CD8-positive, alpha-beta memory T cell (primary cell): ENCODE measurements around the gene PRDM16. TPM values are rescaled to one million over a fixed set of nuclear protein-coding genes. Genes with fewer than 3 reads are reported as not detected.

Source experiments
- CTCF ChIA-PET: fragments of 350-600 bp; sonication (Branson Sonifier 250); formaldehyde crosslinking; loops from one replicate; lab custom pipeline; 2021; ENCODE audit warnings: antibody characterized with exemption; lab: Charles Lee
- POLR2A ChIA-PET: fragments of 350-600 bp; sonication (Branson Sonifier 250); formaldehyde crosslinking; loops from one replicate; lab custom pipeline; 2021; ENCODE audit warnings: antibody characterized with exemption; lab: Charles Lee
- DNase-seq, 5 donors: peaks; one replicate each; pipeline versions ENCODE4 v3.0.0 to v3.0.0-alpha.2; 2020 to 2022; ENCODE audit warnings: mixed read lengths in 1 of 5
- H3K27ac ChIP-seq: one replicate; pipeline ENCODE4 v1.7.0; 2013; ENCODE audit warnings: low read depth, mild to moderate bottlenecking, low read length, moderate library complexity
- H3K27me3 ChIP-seq: 2 replicates; pipeline ENCODE4 v1.7.0; 2013; ENCODE audit warnings: low read length, mild to moderate bottlenecking; ENCODE audit not compliant: insufficient read depth, poor library complexity, severe bottlenecking
- H3K36me3 ChIP-seq: 2 replicates; pipeline ENCODE4 v1.7.0; 2013; ENCODE audit warnings: mild to moderate bottlenecking, low read length, moderate library complexity; ENCODE audit not compliant: insufficient read depth
- H3K4me1 ChIP-seq: 2 replicates; pipeline ENCODE4 v1.7.0; 2013; ENCODE audit warnings: mild to moderate bottlenecking, low read length, moderate library complexity; ENCODE audit not compliant: insufficient read depth
- H3K4me3 ChIP-seq: 2 replicates; pipeline ENCODE4 v1.7.0; 2013; ENCODE audit warnings: mild to moderate bottlenecking, low read length
- H3K9me3 ChIP-seq: 2 replicates; pipeline ENCODE4 v1.7.0; 2013; ENCODE audit warnings: mild to moderate bottlenecking, low read length
- H3K27ac Mint-ChIP-seq, 8 donors: one replicate each; pipeline ENCODE4 v1.8.0; 2020 to 2021; ENCODE audit warnings: mixed read lengths in 8 of 8, mild to moderate bottlenecking in 6 of 8, inconsistent platforms in 3 of 8, moderate library complexity in 3 of 8
- H3K27me3 Mint-ChIP-seq, 2 donors: one replicate each; pipeline ENCODE4 v1.8.0; 2020 to 2021; ENCODE audit warnings: mixed read lengths in 2 of 2, mild to moderate bottlenecking in 1 of 2, moderate library complexity in 1 of 2
- H3K36me3 Mint-ChIP-seq, 3 donors: one replicate each; pipeline ENCODE4 v1.8.0; 2020 to 2021; ENCODE audit warnings: mixed read lengths in 3 of 3, inconsistent platforms in 1 of 3, mild to moderate bottlenecking in 1 of 3
- H3K4me1 Mint-ChIP-seq, 3 donors: one replicate each; pipeline ENCODE4 v1.8.0; 2020 to 2021; ENCODE audit warnings: mixed read lengths in 3 of 3, inconsistent platforms in 1 of 3, mild to moderate bottlenecking in 1 of 3
- H3K4me3 Mint-ChIP-seq, 7 donors: one replicate each; pipeline ENCODE4 v1.8.0; 2020 to 2021; ENCODE audit warnings: mixed read lengths in 7 of 7, mild to moderate bottlenecking in 6 of 7, moderate library complexity in 4 of 7, inconsistent platforms in 2 of 7
- H3K9me3 Mint-ChIP-seq, 5 donors: one replicate each; pipeline ENCODE4 v1.8.0; 2020 to 2022; ENCODE audit warnings: mixed read lengths in 5 of 5, mild to moderate bottlenecking in 3 of 5, moderate library complexity in 2 of 5, inconsistent platforms in 1 of 5
- polyA plus RNA-seq: library from polyadenylated mRNA; unstranded; fragments of 300-500 nt; fragmentation: Illumina TruSeq; gene quantifications from one replicate; pipeline ENCODE4 v1.2.3, GENCODE V29; 2021
- total RNA-seq, 2 experiments: library from RNA; stranded (reverse); gene quantifications; one replicate each; pipeline ENCODE4 v1.2.3, GENCODE V29; 2021

Gene PRDM16
- total and polyA plus RNA-seq, 3 experiments from 2014 or later: not detected

GRCh38 chr1:3429320-3429719 is 360.3 kb downstream of the PRDM16 start:
- Histone ChIP-seq H3K36me3 (no peaks in the 10 kb centered on the region), H3K27ac (no peak overlapping the region), H3K27me3 (no peaks in the 10 kb centered on the region), H3K4me3 (no peak overlapping the region), H3K9me3 (no peaks in the 10 kb centered on the region), H3K4me1 (no peaks in the 10 kb centered on the region)
- no peak for DNase-seq
- H3K4me3 Mint-ChIP-seq: no peak overlapping the region
- H3K9me3 Mint-ChIP-seq: no peaks in the 10 kb centered on the region
- CTCF ChIA-PET: no interaction called here
- POLR2A ChIA-PET: no interaction called here
- no peaks in the 10 kb centered on the region for H3K36me3 Mint-ChIP-seq
- H3K4me1 Mint-ChIP-seq: no peaks in the 10 kb centered on the region
- no peak overlapping the region for H3K27ac Mint-ChIP-seq
- H3K27me3 Mint-ChIP-seq: no peaks in the 10 kb centered on the region

- no peaks in the 10 kb centered on the region for H3K36me3 Mint-ChIP-seq
- Histone ChIP-seq H3K27me3 (no peaks in the 10 kb centered on the region), H3K4me3 (no peak overlapping the region), H3K27ac (no peak overlapping the region), H3K9me3 (no peaks in the 10 kb centered on the region), H3K36me3 (no peaks in the 10 kb centered on the region), H3K4me1 (no peaks in the 10 kb centered on the region)
- DNase-seq: no peak
- no peaks in the 10 kb centered on the region for H3K9me3 Mint-ChIP-seq
- CTCF ChIA-PET: no interaction called here
- H3K27ac Mint-ChIP-seq: no peak overlapping the region
- POLR2A ChIA-PET: no interaction called here
- no peaks in the 10 kb centered on the region for H3K4me1 Mint-ChIP-seq
- H3K4me3 Mint-ChIP-seq: no peak overlapping the region
- H3K27me3 Mint-ChIP-seq: no peaks in the 10 kb centered on the region
These were observed 360.8 kb downstream of the PRDM16 start for GRCh38 chr1:3429766-3430165.

- Mint-ChIP-seq H3K9me3 (no peaks in the 10 kb centered on the region), H3K4me3 (no peak overlapping the region), H3K27ac (no peak overlapping the region), H3K4me1 (no peaks in the 10 kb centered on the region), H3K27me3 (no peaks in the 10 kb centered on the region), H3K36me3 (no peaks in the 10 kb centered on the region)
- no peak for DNase-seq
- ChIA-PET CTCF (no interaction called here), POLR2A (no interaction called here)
- no peaks in the 10 kb centered on the region for H3K4me1 ChIP-seq
- H3K36me3 ChIP-seq: no peaks in the 10 kb centered on the region
- H3K27me3 ChIP-seq: no peaks in the 10 kb centered on the region
- no peaks in the 10 kb centered on the region for H3K9me3 ChIP-seq
- H3K27ac ChIP-seq: no peak overlapping the region
- no peak overlapping the region for H3K4me3 ChIP-seq
These were observed 361.4 kb downstream of the PRDM16 start for GRCh38 chr1:3430406-3430805.

GRCh38 chr1:3430820-3431219 is 361.8 kb downstream of the PRDM16 start:
- Histone ChIP-seq H3K27me3 (no peaks in the 10 kb centered on the region), H3K4me1 (no peaks in the 10 kb centered on the region), H3K27ac (no peak overlapping the region), H3K4me3 (no peak overlapping the region), H3K9me3 (no peaks in the 10 kb centered on the region), H3K36me3 (no peaks in the 10 kb centered on the region)
- DNase-seq: no peak
- H3K9me3 Mint-ChIP-seq: no peaks in the 10 kb centered on the region
- no peak overlapping the region for H3K4me3 Mint-ChIP-seq
- H3K27ac Mint-ChIP-seq: no peak overlapping the region
- POLR2A ChIA-PET: no interaction called here
- CTCF ChIA-PET: no interaction called here
- H3K27me3 Mint-ChIP-seq: no peaks in the 10 kb centered on the region
- H3K36me3 Mint-ChIP-seq: no peaks in the 10 kb centered on the region
- no peaks in the 10 kb centered on the region for H3K4me1 Mint-ChIP-seq

- no peak overlapping the region for H3K27ac Mint-ChIP-seq
These were observed 362.3 kb downstream of the PRDM16 start for GRCh38 chr1:3431266-3431665.

GRCh38 chr1:3431686-3432085 is 362.7 kb downstream of the PRDM16 start:
- no peak overlapping the region for H3K4me3 ChIP-seq
- H3K27ac Mint-ChIP-seq: no peak overlapping the region
- DNase-seq: peak in 1 of 5 donors; percentile 12
- no peaks in the 10 kb centered on the region for H3K36me3 ChIP-seq
- CTCF ChIA-PET: no interaction called here
- H3K27me3 Mint-ChIP-seq: no peaks in the 10 kb centered on the region
- no peak overlapping the region for H3K4me3 Mint-ChIP-seq
- H3K27ac ChIP-seq: no peak overlapping the region
- H3K36me3 Mint-ChIP-seq: no peaks in the 10 kb centered on the region
- H3K27me3 ChIP-seq: no peaks in the 10 kb centered on the region
- POLR2A ChIA-PET: no interaction called here
- no peaks in the 10 kb centered on the region for H3K9me3 ChIP-seq
- H3K9me3 Mint-ChIP-seq: no peaks in the 10 kb centered on the region
- H3K4me1 ChIP-seq: no peaks in the 10 kb centered on the region
- H3K4me1 Mint-ChIP-seq: no peaks in the 10 kb centered on the region

More at GRCh38 chr1:3431266-3431665, 362.3 kb downstream of the PRDM16 start:
- CTCF ChIA-PET: no interaction called here
- Mint-ChIP-seq H3K4me3 (no peak overlapping the region), H3K36me3 (no peaks in the 10 kb centered on the region), H3K9me3 (no peaks in the 10 kb centered on the region), H3K27me3 (no peaks in the 10 kb centered on the region), H3K4me1 (no peaks in the 10 kb centered on the region)
- H3K4me3 ChIP-seq: no peak overlapping the region
- H3K27me3 ChIP-seq: no peaks in the 10 kb centered on the region
- DNase-seq: peak in 1 of 5 donors; percentile 38
- H3K27ac ChIP-seq: no peak overlapping the region
- no peaks in the 10 kb centered on the region for H3K36me3 ChIP-seq
- POLR2A ChIA-PET: no interaction called here
- H3K9me3 ChIP-seq: no peaks in the 10 kb centered on the region
- H3K4me1 ChIP-seq: no peaks in the 10 kb centered on the region

- no peak overlapping the region for H3K4me3 ChIP-seq
- no peaks in the 10 kb centered on the region for H3K4me1 Mint-ChIP-seq
- no peak overlapping the region for H3K27ac ChIP-seq
- no peaks in the 10 kb centered on the region for H3K36me3 ChIP-seq
- ChIA-PET POLR2A (no interaction called here), CTCF (no interaction called here)
- no peaks in the 10 kb centered on the region for H3K9me3 ChIP-seq
- DNase-seq: peak in 1 of 5 donors; percentile 48
- no peak overlapping the region for H3K4me3 Mint-ChIP-seq
- H3K27ac Mint-ChIP-seq: no peak overlapping the region
- H3K27me3 Mint-ChIP-seq: no peaks in the 10 kb centered on the region
- no peaks in the 10 kb centered on the region for H3K4me1 ChIP-seq
- H3K9me3 Mint-ChIP-seq: no peaks in the 10 kb centered on the region
- H3K27me3 ChIP-seq: no peaks in the 10 kb centered on the region
- H3K36me3 Mint-ChIP-seq: no peaks in the 10 kb centered on the region
These were observed 363.3 kb downstream of the PRDM16 start for GRCh38 chr1:3432306-3432705.

GRCh38 chr1:3433076-3433475 is 364.1 kb downstream of the PRDM16 start:
- Histone ChIP-seq H3K9me3 (no peaks in the 10 kb centered on the region), H3K4me3 (no peak overlapping the region), H3K36me3 (no peaks in the 10 kb centered on the region), H3K27me3 (no peaks in the 10 kb centered on the region), H3K27ac (no peak overlapping the region), H3K4me1 (no peaks in the 10 kb centered on the region)
- no peaks in the 10 kb centered on the region for H3K27me3 Mint-ChIP-seq
- ChIA-PET POLR2A (no interaction called here), CTCF (no interaction called here)
- no peaks in the 10 kb centered on the region for H3K9me3 Mint-ChIP-seq
- peak in 1 of 5 donors; percentile 26 for DNase-seq
- H3K36me3 Mint-ChIP-seq: no peaks in the 10 kb centered on the region
- H3K4me3 Mint-ChIP-seq: no peak overlapping the region
- no peaks in the 10 kb centered on the region for H3K4me1 Mint-ChIP-seq
- H3K27ac Mint-ChIP-seq: no peak overlapping the region
